ENCODE measurements around the gene DACH1.

DACH1 gene

GRCh38 chr13:71659404-71659803 lies 207.6 kb downstream of the DACH1 start:
- TF ChIP-seq GABPA (IDR thresholded peaks at IDR 0.05; ENCODE audit: low read depth) (no peak), CTCF (IDR thresholded peaks at IDR 0.05; ENCODE audit: insufficient read depth, low read length) (no peak), REST (IDR thresholded peaks at IDR 0.05; ENCODE audit: insufficient replicate concordance, low read depth) (no peak), SPI1 (IDR thresholded peaks at IDR 0.05; ENCODE audit: borderline replicate concordance, low read depth) (no peak)
- no peak overlapping the region for H3K4me3 ChIP-seq (replicated peaks; ENCODE audit: insufficient read depth, low read length)
- no peaks in the 10 kb centered on the region for H3K27me3 ChIP-seq (ENCODE audit: insufficient read depth, poor library complexity, severe bottlenecking)
- H3K27ac ChIP-seq (replicated peaks), result no peak overlapping the region
- no peak for DNase-seq (ENCODE audit: low read depth in 1 of 2, low spot score in 1 of 2)

GRCh38 chr13:71645467-71645866 lies 221.5 kb downstream of the DACH1 start:
- Histone ChIP-seq H3K27ac (replicated peaks) (no peak overlapping the region), H3K27me3 (ENCODE audit: insufficient read depth, poor library complexity, severe bottlenecking) (no peaks in the 10 kb centered on the region), H3K4me3 (replicated peaks; ENCODE audit: insufficient read depth, low read length) (no peak overlapping the region)
- no peak for DNase-seq (ENCODE audit: low read depth in 1 of 2, low spot score in 1 of 2)
- TF ChIP-seq CTCF (IDR thresholded peaks at IDR 0.05; ENCODE audit: insufficient read depth, low read length) (no peak), GABPA (IDR thresholded peaks at IDR 0.05; ENCODE audit: low read depth) (no peak), REST (IDR thresholded peaks at IDR 0.05; ENCODE audit: insufficient replicate concordance, low read depth) (no peak), POLR2AphosphoS5 (IDR thresholded peaks at IDR 0.05; ENCODE audit: low read depth) (no peak), SPI1 (IDR thresholded peaks at IDR 0.05; ENCODE audit: borderline replicate concordance, low read depth) (no peak)

- Histone ChIP-seq H3K27ac (replicated peaks) (no peak overlapping the region), H3K4me3 (replicated peaks; ENCODE audit: insufficient read depth, low read length) (no peak overlapping the region), H3K27me3 (ENCODE audit: insufficient read depth, poor library complexity, severe bottlenecking) (no peaks in the 10 kb centered on the region)
- DNase-seq (ENCODE audit: low read depth in 1 of 2, low spot score in 1 of 2), result no peak
- TF ChIP-seq POLR2AphosphoS5 (IDR thresholded peaks at IDR 0.05; ENCODE audit: low read depth) (no peak), REST (IDR thresholded peaks at IDR 0.05; ENCODE audit: insufficient replicate concordance, low read depth) (no peak), GABPA (IDR thresholded peaks at IDR 0.05; ENCODE audit: low read depth) (no peak), SPI1 (IDR thresholded peaks at IDR 0.05; ENCODE audit: borderline replicate concordance, low read depth) (no peak), CTCF (IDR thresholded peaks at IDR 0.05; ENCODE audit: insufficient read depth, low read length) (no peak)
Observed at GRCh38 chr13:71644579-71644978, 222.4 kb downstream of the DACH1 start.
